ENCODE results near the gene PRR23E.

DNA sequence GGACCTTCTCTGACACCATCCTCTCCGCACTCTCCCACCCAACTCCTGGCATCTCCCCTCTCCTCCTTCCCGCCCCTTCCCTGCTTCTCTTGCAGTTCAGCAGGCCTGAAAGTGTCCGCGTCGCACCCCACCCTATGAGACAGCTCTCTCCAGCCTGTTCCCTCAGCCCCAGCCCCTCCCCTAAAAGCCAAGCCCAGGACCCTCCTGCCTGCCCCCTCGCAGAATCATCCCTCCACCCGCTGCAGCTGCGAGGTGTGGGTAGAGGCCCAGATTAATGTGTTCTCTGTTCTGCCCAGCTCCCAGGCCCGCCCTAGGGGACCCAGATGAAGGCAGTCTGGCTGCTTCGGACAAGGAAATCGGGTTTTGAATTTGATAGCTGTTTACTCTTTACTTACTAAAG lies 410 bp downstream of the PRR23E start:
- TF ChIP-seq, protein P1, sequence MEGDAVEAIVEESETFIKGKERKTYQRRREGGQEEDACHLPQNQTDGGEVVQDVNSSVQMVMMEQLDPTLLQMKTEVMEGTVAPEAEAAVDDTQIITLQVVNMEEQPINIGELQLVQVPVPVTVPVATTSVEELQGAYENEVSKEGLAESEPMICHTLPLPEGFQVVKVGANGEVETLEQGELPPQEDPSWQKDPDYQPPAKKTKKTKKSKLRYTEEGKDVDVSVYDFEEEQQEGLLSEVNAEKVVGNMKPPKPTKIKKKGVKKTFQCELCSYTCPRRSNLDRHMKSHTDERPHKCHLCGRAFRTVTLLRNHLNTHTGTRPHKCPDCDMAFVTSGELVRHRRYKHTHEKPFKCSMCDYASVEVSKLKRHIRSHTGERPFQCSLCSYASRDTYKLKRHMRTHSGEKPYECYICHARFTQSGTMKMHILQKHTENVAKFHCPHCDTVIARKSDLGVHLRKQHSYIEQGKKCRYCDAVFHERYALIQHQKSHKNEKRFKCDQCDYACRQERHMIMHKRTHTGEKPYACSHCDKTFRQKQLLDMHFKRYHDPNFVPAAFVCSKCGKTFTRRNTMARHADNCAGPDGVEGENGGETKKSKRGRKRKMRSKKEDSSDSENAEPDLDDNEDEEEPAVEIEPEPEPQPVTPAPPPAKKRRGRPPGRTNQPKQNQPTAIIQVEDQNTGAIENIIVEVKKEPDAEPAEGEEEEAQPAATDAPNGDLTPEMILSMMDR (IDR thresholded peaks at IDR 0.05; ENCODE audit: low read length), result no peak
- TF ChIP-seq EZH2 (IDR thresholded peaks at IDR 0.05; ENCODE audit: borderline replicate concordance, low read length), result no peak

Measured in OCI-LY1 (cell line).